ENCODE data around the gene ABCA4. TPM values are rescaled to one million over a fixed set of nuclear protein-coding genes. Genes with fewer than 3 reads are reported as not detected.

ABCA4 gene
- total RNA-seq, 1 experiment from 2014 or later, result 0.29 TPM

DNA sequence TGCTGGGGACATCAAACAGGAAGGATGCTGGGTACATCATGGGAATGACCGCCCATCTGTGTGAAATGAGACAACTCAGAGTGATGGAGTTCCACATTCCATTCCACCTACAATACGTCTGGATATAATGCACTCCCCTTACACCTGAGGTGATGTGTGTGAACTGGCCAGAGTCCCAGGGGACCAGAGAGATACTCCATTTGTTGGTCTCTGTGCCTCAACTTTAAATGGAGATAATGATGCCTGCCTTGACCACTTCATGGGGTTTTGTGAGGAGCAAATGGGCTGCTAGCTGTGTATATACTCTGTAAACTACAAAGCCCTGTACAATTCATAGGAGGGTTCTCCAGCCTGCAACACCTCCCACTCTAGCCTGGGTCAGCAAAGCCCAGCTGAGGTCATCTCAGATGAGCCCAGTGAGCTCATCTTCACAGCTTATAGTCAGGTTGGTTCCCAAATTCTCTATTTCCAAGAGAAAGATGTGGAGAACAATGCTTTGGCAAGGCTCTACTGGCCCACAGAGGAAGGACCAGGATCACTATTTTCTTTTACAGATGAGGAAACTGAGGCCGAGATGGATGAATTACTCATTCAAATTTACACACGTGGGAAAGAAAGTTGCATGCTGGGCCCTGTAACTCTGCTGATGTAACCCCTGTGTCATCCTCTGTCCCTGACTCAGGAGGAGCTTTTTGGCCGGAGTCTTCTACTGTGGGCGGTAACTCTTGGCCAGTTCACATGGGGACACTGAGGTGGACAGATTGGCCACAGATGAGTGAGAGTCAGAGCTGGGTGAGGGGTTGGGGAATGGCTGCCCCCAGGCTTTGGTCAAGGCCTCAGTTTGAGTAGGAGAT is 106.1 kb downstream of the ABCA4 start:
- Histone ChIP-seq H3K9ac (ENCODE audit: low read length) (no peak overlapping the region), H3K27ac (ENCODE audit: low read length) (no peak overlapping the region), H3K4me3 (ENCODE audit: low read length) (no peak overlapping the region), H3K27me3 (ENCODE audit: low read length) (no peaks in the 10 kb centered on the region), H4K20me1 (ENCODE audit: low read length) (no peaks in the 10 kb centered on the region), H2AFZ (ENCODE audit: low read length) (no peak overlapping the region), H3F3A (ENCODE audit: low read length, unreplicated experiment) (no peaks in the 10 kb centered on the region), H3K36me3 (ENCODE audit: low read depth, low read length) (no peaks in the 10 kb centered on the region), H3K4me1 (ENCODE audit: insufficient read depth, low read length) (no peaks in the 10 kb centered on the region), H3K4me2 (ENCODE audit: low read length) (no peak overlapping the region), H3K9me2 (replicated peaks; ENCODE audit: low read length) (no peaks in the 10 kb centered on the region), H3K9me3 (ENCODE audit: low read length) (no peaks in the 10 kb centered on the region), H3K79me2 (ENCODE audit: low read length) (no peaks in the 10 kb centered on the region)
- intact Hi-C loops (cut with micrococcal nuclease), result no loop called here
- DNase-seq, result no peak
- POLR2A ChIA-PET (ENCODE audit: unreplicated experiment), result no interaction called here
- TF ChIP-seq EZH2phosphoT487 (IDR thresholded peaks at IDR 0.05; ENCODE audit: borderline replicate concordance, low read length), result no peak
- TF ChIP-seq, protein P1, sequence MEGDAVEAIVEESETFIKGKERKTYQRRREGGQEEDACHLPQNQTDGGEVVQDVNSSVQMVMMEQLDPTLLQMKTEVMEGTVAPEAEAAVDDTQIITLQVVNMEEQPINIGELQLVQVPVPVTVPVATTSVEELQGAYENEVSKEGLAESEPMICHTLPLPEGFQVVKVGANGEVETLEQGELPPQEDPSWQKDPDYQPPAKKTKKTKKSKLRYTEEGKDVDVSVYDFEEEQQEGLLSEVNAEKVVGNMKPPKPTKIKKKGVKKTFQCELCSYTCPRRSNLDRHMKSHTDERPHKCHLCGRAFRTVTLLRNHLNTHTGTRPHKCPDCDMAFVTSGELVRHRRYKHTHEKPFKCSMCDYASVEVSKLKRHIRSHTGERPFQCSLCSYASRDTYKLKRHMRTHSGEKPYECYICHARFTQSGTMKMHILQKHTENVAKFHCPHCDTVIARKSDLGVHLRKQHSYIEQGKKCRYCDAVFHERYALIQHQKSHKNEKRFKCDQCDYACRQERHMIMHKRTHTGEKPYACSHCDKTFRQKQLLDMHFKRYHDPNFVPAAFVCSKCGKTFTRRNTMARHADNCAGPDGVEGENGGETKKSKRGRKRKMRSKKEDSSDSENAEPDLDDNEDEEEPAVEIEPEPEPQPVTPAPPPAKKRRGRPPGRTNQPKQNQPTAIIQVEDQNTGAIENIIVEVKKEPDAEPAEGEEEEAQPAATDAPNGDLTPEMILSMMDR (conservative IDR thresholded peaks at IDR 0.05; ENCODE audit: low read depth, low read length), result no peak
- no peak for TF ChIP-seq EZH2 (IDR thresholded peaks at IDR 0.05; ENCODE audit: low read length, unreplicated experiment)
- CTCF ChIA-PET, result no interaction called here
- no TSS peak for BruUV-seq (replicated peaks)
- no peak for ATAC-seq

DNA sequence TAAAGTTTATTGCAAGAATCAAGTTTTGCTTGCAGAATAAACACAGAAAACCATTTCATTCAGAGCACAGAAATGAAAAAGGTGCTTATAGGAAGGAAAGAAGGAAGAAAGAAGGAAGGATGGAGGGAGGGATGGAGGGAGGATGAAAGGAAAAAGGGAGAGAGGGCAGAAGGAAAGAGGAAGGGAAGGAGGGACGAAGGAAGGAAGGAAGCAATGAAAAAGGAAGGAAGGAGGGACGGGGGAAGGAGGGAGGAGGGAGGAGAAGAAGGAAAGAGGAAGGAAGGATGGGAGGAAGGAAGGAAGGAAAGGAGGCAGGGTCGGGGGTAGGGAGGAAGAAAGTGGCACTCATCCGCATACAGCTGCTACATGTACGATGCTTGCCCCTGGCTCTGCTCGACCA is 106.9 kb downstream of the ABCA4 start:
- no TSS peak for BruUV-seq (replicated peaks)
- ATAC-seq (no peak), DNase-seq (no peak)
- H3K9ac ChIP-seq (ENCODE audit: low read length), result no peak overlapping the region
- CTCF ChIA-PET, result no interaction called here
- H4K20me1 ChIP-seq (ENCODE audit: low read length), result no peaks in the 10 kb centered on the region
- H3K79me2 ChIP-seq (ENCODE audit: low read length), result no peaks in the 10 kb centered on the region
- POLR2A ChIA-PET (ENCODE audit: unreplicated experiment), result no interaction called here
- H3K4me3 ChIP-seq (ENCODE audit: low read length), result no peak overlapping the region
- H3K9me3 ChIP-seq (ENCODE audit: low read length), result no peaks in the 10 kb centered on the region
- H3K27ac ChIP-seq (ENCODE audit: low read length), result no peak overlapping the region
- no peaks in the 10 kb centered on the region for H3F3A ChIP-seq (ENCODE audit: low read length, unreplicated experiment)
- no peaks in the 10 kb centered on the region for H3K9me2 ChIP-seq (replicated peaks; ENCODE audit: low read length)
- TF ChIP-seq, protein P1 (conservative IDR thresholded peaks at IDR 0.05; ENCODE audit: low read depth, low read length), result no peak
- TF ChIP-seq EZH2 (IDR thresholded peaks at IDR 0.05; ENCODE audit: low read length, unreplicated experiment) (no peak), EZH2phosphoT487 (IDR thresholded peaks at IDR 0.05; ENCODE audit: borderline replicate concordance, low read length) (no peak)
- no peaks in the 10 kb centered on the region for H3K27me3 ChIP-seq (ENCODE audit: low read length)
- intact Hi-C loops (cut with micrococcal nuclease), result no loop called here
- H2AFZ ChIP-seq (ENCODE audit: low read length), result no peak overlapping the region
- H3K36me3 ChIP-seq (ENCODE audit: low read depth, low read length), result no peaks in the 10 kb centered on the region
- no peak overlapping the region for H3K4me2 ChIP-seq (ENCODE audit: low read length)
- no peaks in the 10 kb centered on the region for H3K4me1 ChIP-seq (ENCODE audit: insufficient read depth, low read length)

DNA sequence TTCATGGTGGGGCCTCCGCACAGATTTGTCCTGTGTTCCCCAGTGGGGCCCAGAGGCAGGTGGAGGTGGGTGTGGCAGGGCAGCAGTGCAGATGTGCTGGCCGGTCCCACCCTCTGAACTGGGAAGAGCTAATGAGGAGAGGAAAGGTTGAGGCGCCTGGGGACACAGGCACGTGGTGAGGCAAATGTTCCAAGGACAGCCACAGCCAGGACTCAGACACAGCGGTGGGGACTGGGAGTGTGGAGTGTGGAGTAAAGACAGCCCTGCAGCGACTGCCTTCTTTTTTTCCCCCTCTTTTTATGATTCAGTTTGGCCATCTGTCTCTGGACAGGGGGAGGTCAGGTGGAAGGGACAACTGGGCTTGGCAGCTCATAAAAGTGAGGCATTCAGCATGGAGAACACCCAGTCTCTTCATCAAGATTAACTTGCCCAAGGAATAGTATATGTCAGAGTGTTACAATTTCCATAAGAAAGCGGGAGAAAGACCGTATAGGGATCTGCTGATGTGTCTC is 107.5 kb downstream of the ABCA4 start:
- Histone ChIP-seq H2AFZ (ENCODE audit: low read length) (no peak overlapping the region), H3K9ac (ENCODE audit: low read length) (no peak overlapping the region), H3K27ac (ENCODE audit: low read length) (no peak overlapping the region), H3K9me2 (replicated peaks; ENCODE audit: low read length) (no peaks in the 10 kb centered on the region), H3F3A (ENCODE audit: low read length, unreplicated experiment) (no peaks in the 10 kb centered on the region), H4K20me1 (ENCODE audit: low read length) (no peaks in the 10 kb centered on the region), H3K4me1 (ENCODE audit: insufficient read depth, low read length) (no peaks in the 10 kb centered on the region), H3K27me3 (ENCODE audit: low read length) (no peaks in the 10 kb centered on the region), H3K4me2 (ENCODE audit: low read length) (no peak overlapping the region), H3K36me3 (ENCODE audit: low read depth, low read length) (no peaks in the 10 kb centered on the region), H3K4me3 (ENCODE audit: low read length) (no peak overlapping the region), H3K79me2 (ENCODE audit: low read length) (no peaks in the 10 kb centered on the region), H3K9me3 (ENCODE audit: low read length) (no peaks in the 10 kb centered on the region)
- TF ChIP-seq EZH2 (IDR thresholded peaks at IDR 0.05; ENCODE audit: low read length, unreplicated experiment) (no peak), EZH2phosphoT487 (IDR thresholded peaks at IDR 0.05; ENCODE audit: borderline replicate concordance, low read length) (no peak)
- TF ChIP-seq, protein P1 (conservative IDR thresholded peaks at IDR 0.05; ENCODE audit: low read depth, low read length), result no peak
- no TSS peak for BruUV-seq (replicated peaks)
- ATAC-seq, result no peak
- no peak for DNase-seq
- CTCF ChIA-PET, result no interaction called here
- intact Hi-C loops (cut with micrococcal nuclease), result no loop called here
- POLR2A ChIA-PET (ENCODE audit: unreplicated experiment), result no interaction called here
